Glutamatergic neuron (in vitro differentiated cells): ENCODE measurements around the gene SLC25A22. TPM values are rescaled to one million over a fixed set of nuclear protein-coding genes. Genes with fewer than 3 reads are reported as not detected.

Experiments
- DNase-seq: peaks from one replicate; pipeline ENCODE4 v3.0.0; 2022
- H3K27ac Mint-ChIP-seq: one replicate; pipeline ENCODE4 v1.8.0; 2020; ENCODE audit warnings: mild to moderate bottlenecking, mixed read lengths, inconsistent platforms; ENCODE audit not compliant: unreplicated experiment
- H3K27me3 Mint-ChIP-seq: one replicate; pipeline ENCODE4 v1.8.0; 2020; ENCODE audit warnings: mild to moderate bottlenecking, moderate library complexity, mixed read lengths, inconsistent platforms; ENCODE audit not compliant: unreplicated experiment
- H3K36me3 Mint-ChIP-seq: one replicate; pipeline ENCODE4 v1.8.0; 2020; ENCODE audit warnings: mild to moderate bottlenecking, mixed read lengths, inconsistent platforms; ENCODE audit not compliant: unreplicated experiment
- H3K4me1 Mint-ChIP-seq: one replicate; pipeline ENCODE4 v1.8.0; 2020; ENCODE audit warnings: mild to moderate bottlenecking, low read depth, mixed read lengths, inconsistent platforms; ENCODE audit not compliant: unreplicated experiment
- H3K4me3 Mint-ChIP-seq: one replicate; pipeline ENCODE4 v1.8.0; 2020; ENCODE audit warnings: mild to moderate bottlenecking, mixed read lengths, inconsistent platforms; ENCODE audit not compliant: unreplicated experiment
- H3K9me3 Mint-ChIP-seq: one replicate; pipeline ENCODE4 v1.8.0; 2020; ENCODE audit warnings: mild to moderate bottlenecking, moderate library complexity, mixed read lengths, inconsistent platforms; ENCODE audit not compliant: unreplicated experiment
- total RNA-seq: library from RNA; stranded (reverse); fragmentation: NEBNext Ultra II Directional; extraction: Animal tissue kit (Norgen Biotek cat#: 25700); gene quantifications from one replicate; pipeline ENCODE4 v1.2.1, GENCODE V29; 2021; ENCODE audit not compliant: unreplicated experiment
- TF ChIP-seq, protein P1 (sequence below): fragments of 200-600 bp; sonication (generic); IDR thresholded peaks from one replicate; pipeline ENCODE4 v1.5.0; 2021; ENCODE audit not compliant: partially characterized antibody, unreplicated experiment

SLC25A22 gene
- total RNA-seq, 1 donor from 2014 or later, result 93.9 TPM

DNA sequence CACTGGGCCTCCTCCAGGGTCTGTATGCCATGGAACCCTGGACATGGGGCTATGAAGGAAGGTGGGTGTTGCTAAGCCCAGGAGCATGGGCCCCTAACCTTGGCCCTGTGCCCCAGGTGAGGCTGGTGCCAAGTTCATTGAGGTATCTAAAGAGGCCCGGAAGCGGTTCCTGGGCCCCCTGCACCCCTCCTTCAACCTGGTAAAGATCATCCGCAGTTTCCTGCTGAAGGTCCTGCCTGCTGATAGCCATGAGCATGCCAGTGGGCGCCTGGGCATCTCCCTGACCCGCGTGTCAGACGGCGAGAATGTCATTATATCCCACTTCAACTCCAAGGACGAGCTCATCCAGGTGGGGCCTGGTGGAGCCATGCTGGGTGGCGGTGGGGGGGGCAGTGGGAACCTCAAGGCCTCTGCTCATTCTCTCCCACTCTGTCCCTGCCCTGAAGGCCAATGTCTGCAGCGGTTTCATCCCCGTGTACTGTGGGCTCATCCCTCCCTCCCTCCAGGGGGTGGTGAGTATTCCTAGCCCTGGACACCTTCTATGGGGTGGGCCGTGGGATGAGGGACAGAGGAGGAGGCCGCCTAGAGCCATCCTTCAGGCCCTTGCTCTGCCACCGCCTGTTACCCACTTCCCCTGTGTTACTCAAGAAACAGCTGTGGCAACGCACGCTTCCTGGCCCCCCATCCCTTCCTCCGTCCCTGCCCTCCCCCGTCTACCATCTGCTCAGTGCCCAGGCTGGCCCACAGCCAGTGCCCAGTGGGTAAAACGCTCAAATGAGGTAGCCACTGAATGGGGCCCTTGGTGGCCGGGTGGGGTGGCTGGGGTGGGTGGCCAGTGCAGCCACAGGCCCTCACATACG, 23.7 kb upstream of the SLC25A22 start:
- H3K4me3 Mint-ChIP-seq, result no peak overlapping the region
- no peak for DNase-seq
- peaks cover 3% of the 10 kb centered on the region for H3K9me3 Mint-ChIP-seq
- TF ChIP-seq, protein P1, sequence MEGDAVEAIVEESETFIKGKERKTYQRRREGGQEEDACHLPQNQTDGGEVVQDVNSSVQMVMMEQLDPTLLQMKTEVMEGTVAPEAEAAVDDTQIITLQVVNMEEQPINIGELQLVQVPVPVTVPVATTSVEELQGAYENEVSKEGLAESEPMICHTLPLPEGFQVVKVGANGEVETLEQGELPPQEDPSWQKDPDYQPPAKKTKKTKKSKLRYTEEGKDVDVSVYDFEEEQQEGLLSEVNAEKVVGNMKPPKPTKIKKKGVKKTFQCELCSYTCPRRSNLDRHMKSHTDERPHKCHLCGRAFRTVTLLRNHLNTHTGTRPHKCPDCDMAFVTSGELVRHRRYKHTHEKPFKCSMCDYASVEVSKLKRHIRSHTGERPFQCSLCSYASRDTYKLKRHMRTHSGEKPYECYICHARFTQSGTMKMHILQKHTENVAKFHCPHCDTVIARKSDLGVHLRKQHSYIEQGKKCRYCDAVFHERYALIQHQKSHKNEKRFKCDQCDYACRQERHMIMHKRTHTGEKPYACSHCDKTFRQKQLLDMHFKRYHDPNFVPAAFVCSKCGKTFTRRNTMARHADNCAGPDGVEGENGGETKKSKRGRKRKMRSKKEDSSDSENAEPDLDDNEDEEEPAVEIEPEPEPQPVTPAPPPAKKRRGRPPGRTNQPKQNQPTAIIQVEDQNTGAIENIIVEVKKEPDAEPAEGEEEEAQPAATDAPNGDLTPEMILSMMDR, result no peak
- H3K27ac Mint-ChIP-seq, result no peak overlapping the region
- H3K27me3 Mint-ChIP-seq, result peaks cover 14% of the 10 kb centered on the region
- H3K36me3 Mint-ChIP-seq, result no peaks in the 10 kb centered on the region
- H3K4me1 Mint-ChIP-seq, result no peaks in the 10 kb centered on the region

DNA sequence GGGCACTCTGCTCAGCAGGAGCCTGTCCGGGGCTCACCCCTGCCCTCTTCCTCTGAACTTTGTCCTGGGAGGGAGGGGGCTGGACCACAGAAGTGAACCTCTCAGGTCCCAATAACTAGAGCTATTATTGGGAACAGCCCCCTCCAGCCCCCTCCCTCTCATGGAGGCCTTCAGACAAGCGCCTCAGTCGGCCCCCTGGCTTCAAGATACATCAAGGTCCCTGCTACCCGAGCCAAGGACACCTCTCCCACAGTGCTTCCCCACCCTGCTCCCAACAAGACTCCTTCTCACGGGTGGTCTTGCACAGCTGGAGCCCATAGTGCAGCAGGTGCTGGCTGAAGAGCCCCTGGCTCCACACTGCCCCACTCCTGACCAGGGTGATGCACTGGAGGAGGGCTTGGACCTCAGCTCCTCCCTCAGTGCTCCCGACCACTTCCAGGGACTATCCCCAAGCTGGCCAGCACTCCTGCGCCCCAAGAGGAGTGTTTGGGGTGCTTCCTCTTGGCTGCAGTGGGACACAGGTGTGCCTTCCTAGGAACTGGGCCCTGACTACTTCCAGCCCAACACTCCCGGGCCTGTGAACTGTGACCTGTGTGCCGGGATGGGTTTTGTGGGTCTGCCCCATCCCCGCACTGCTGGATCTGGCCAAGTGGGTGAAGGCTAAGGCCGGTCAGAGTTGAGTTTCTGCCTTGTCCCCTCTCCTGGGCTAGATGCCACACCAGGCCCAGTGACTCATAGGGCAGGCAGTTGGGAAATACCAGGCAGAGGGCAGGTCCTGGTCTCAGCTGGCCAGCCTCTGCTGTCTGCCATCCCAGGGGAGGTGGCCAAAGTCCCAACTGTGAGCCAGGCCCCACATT, 22.8 kb upstream of the SLC25A22 start:
- DNase-seq, result peak; percentile 27
- no peaks in the 10 kb centered on the region for H3K9me3 Mint-ChIP-seq
- H3K36me3 Mint-ChIP-seq, result no peaks in the 10 kb centered on the region
- H3K27ac Mint-ChIP-seq, result no peak overlapping the region
- TF ChIP-seq, protein P1, result no peak
- H3K4me1 Mint-ChIP-seq, result no peaks in the 10 kb centered on the region
- peaks cover 10% of the 10 kb centered on the region for H3K27me3 Mint-ChIP-seq
- H3K4me3 Mint-ChIP-seq, result peak overlapping the region; percentile 84

DNA sequence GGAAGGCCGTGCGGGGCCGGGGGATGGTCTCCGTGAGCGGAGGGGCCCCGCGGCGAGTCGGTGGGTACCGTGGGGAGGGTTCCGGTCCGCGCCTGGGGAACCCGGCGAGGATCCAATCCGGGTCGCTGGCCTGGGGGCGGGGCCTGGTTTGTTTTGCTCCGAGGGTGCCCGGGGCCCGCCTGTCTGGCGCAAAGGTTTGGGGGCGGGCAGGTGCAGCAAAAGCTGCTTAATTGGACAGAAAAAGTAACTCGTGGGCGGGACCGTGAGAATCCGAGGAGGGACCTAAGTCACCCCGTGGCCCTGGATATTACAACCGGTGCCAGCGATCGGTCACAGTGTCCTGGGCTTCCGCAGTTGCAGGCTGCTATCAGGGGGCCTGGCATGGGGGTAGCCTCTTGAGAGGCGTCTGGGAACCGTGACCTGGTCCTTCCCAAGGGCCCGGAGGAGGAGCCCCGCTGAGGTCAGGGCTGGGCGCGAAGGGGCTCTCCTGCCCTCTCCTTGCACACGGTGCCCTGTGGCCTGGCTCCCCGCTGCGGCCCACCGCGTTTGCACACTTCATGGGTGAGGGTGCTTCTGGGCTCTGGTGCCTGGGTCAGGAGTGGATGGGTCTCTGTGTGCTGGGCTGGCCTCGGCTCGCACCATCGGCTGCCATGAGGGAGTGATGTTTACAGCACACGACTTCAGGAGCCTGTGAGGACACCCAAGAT, 22.0 kb upstream of the SLC25A22 start:
- Mint-ChIP-seq H3K36me3 (no peaks in the 10 kb centered on the region), H3K4me1 (no peaks in the 10 kb centered on the region), H3K4me3 (peak overlapping the region; percentile 84), H3K27me3 (peaks cover 8% of the 10 kb centered on the region), H3K27ac (no peak overlapping the region), H3K9me3 (no peaks in the 10 kb centered on the region)
- TF ChIP-seq, protein P1, result no peak
- DNase-seq, result peak; percentile 61

DNA sequence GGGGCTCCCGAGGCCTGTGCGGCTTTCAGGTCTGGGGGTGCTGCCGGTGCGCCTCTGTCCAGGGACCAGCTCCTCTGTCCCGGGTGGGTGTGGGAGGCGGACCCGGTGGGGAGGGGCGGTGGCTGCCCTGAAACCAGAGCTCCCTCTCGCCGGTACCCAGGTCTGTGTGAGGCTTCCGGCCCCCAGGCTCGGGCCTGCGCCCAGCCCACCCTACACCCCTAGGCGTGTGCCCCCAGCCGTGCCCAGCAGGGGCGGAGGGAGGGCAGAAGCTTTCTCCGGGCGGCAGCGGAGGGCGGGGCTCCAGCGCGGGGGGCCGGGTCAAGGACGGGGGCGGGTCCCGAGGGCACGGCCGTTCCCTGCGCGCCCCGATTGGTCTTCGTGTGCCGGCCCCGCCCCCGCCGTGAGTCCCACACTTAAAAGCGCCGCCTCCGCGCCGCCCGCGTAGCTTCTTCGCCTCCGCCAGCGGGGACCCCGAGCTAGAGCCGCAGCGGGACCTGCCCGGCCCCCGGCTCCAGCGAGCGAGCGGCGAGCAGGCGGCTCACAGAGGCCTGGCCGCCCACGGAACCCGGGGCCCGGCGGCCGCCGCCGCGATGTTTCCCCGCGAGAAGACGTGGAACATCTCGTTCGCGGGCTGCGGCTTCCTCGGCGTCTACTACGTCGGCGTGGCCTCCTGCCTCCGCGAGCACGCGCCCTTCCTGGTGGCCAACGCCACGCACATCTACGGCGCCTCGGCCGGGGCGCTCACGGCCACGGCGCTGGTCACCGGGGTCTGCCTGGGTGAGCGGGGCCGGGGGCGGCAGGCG, 21.2 kb upstream of the SLC25A22 start:
- peak; percentile 93 for DNase-seq
- Mint-ChIP-seq H3K4me1 (no peaks in the 10 kb centered on the region), H3K36me3 (no peaks in the 10 kb centered on the region), H3K27ac (no peak overlapping the region), H3K27me3 (peaks cover 8% of the 10 kb centered on the region), H3K4me3 (no peak overlapping the region), H3K9me3 (no peaks in the 10 kb centered on the region)
- TF ChIP-seq, protein P1, result no peak
